Kidney (tissue), 14 donors: ENCODE data around the gene TMEM270. TPM values are rescaled to one million over a fixed set of nuclear protein-coding genes. Genes with fewer than 3 reads are reported as not detected.

Experiments used
- DNase-seq, 5 donors: peaks; one replicate each; pipeline ENCODE4 v3.0.0-alpha.2; 2013 to 2020
- FAIRE-seq: peaks from 2 replicates; lab custom pipeline; 2012; peaks lifted over from hg19 to GRCh38; lab: Jason Lieb, UNC
- H3K27ac ChIP-seq, 2 donors: one replicate each; pipeline ENCODE4 v1.7.0; 2013; ENCODE audit warnings: low read depth in 2 of 2, low read length in 2 of 2, inconsistent platforms in 1 of 2
- H3K27me3 ChIP-seq: one replicate; pipeline ENCODE4 v1.7.1; 2013; ENCODE audit warnings: low read length, inconsistent platforms; ENCODE audit not compliant: control insufficient read depth, insufficient read depth
- H3K36me3 ChIP-seq, 3 donors: one replicate each; pipeline versions ENCODE4 v1.7.0 to v1.7.1; 2013; ENCODE audit warnings: low read length in 3 of 3, control low read depth in 1 of 3, inconsistent platforms in 1 of 3; ENCODE audit not compliant: insufficient read depth in 3 of 3, control insufficient read depth in 2 of 3
- H3K4me1 ChIP-seq, 3 donors: one replicate each; pipeline versions ENCODE4 v1.7.0 to v1.7.1; 2013; ENCODE audit warnings: low read length in 3 of 3, inconsistent platforms in 1 of 3, low read depth in 1 of 3; ENCODE audit not compliant: control insufficient read depth in 2 of 3, insufficient read depth in 2 of 3
- H3K4me3 ChIP-seq, 3 donors: one replicate each; pipeline versions ENCODE4 v1.7.0 to v1.8.1; 2013; ENCODE audit warnings: low read length in 3 of 3, control low read depth in 1 of 3, inconsistent platforms in 1 of 3
- H3K9ac ChIP-seq, 3 donors: one replicate each; pipeline versions ENCODE4 v1.7.0 to v1.7.1; 2013; ENCODE audit warnings: low read length in 3 of 3, control low read depth in 1 of 3, inconsistent platforms in 1 of 3
- H3K9me3 ChIP-seq, 3 donors: one replicate each; pipeline versions ENCODE4 v1.7.0 to v1.7.1; 2013; ENCODE audit warnings: low read length in 3 of 3, control low read depth in 1 of 3, inconsistent platforms in 1 of 3; ENCODE audit not compliant: control insufficient read depth in 2 of 3, insufficient read depth in 1 of 3
- CTCF ChIP-seq: IDR thresholded peaks from 3 replicates; pipeline ENCODE4 v1.5.1; 2012; ENCODE audit warnings: mild to moderate bottlenecking, moderate library complexity, borderline replicate concordance; ENCODE audit not compliant: insufficient read depth; ENCODE audit errors: extremely low read depth
- intact Hi-C: fragments of 100-400 bp; cut with DNase I; formaldehyde crosslinking; loops from one replicate; pipeline ENCODE4 v1.11.1; 2022
- polyA plus RNA-seq: library from polyadenylated mRNA; stranded (reverse); fragments of 350-450 nt; fragmentation: Illumina TruSeq; extraction: RNeasy Lipid Tissue Mini Kit (QIAGEN cat#74804); gene quantifications from one replicate; pipeline ENCODE4 v1.2.3, GENCODE V29; 2014; ENCODE audit warnings: low read depth, low replicate concordance; ENCODE audit not compliant: insufficient read depth
- total RNA-seq: library from RNA; stranded (reverse); fragmentation: NEBNext Ultra II Directional; extraction: Animal tissue kit (Norgen Biotek cat#: 25700); gene quantifications from one replicate; pipeline ENCODE4 v1.2.1, GENCODE V29; 2021
- donor health status: control.
- donor health status: control.
- donor health status: control.
- donor health status: control.
- donor health status: control.
- donor health status: DM: yes; HTN: yes; CAD: no.
- donor health status: Normal renal cell carcinoma (clear cell type).

TMEM270 gene
- total and polyA plus RNA-seq, 2 donors from 2014 or later, result 0.50 TPM; not detected in 1

GRCh38 chr7:73838642-73839041 is 22.3 kb upstream of the TMEM270 start:
- FAIRE-seq, result no peak
- no peak for DNase-seq
- no peak overlapping the region for H3K9ac ChIP-seq
- H3K36me3 ChIP-seq, result no peaks in the 10 kb centered on the region
- intact Hi-C loops, result no loop called here
- no peaks in the 10 kb centered on the region for H3K9me3 ChIP-seq
- no peak overlapping the region for H3K4me3 ChIP-seq
- no peak overlapping the region for H3K27ac ChIP-seq
- no peaks in the 10 kb centered on the region for H3K27me3 ChIP-seq
- H3K4me1 ChIP-seq, result peaks cover 0 to 7% (median 1%) of the 10 kb centered on the region in 3 donors
- no peak for TF ChIP-seq CTCF

- TF ChIP-seq CTCF, result no peak
- no peak for FAIRE-seq
- Histone ChIP-seq H3K27ac (no peak overlapping the region), H3K4me3 (no peak overlapping the region), H3K27me3 (no peaks in the 10 kb centered on the region), H3K36me3 (no peaks in the 10 kb centered on the region), H3K9me3 (no peaks in the 10 kb centered on the region), H3K9ac (no peak overlapping the region), H3K4me1 (peaks cover 0 to 7% (median 0%) of the 10 kb centered on the region in 3 donors)
- intact Hi-C loops, result no loop called here
- no peak for DNase-seq
Observed at GRCh38 chr7:73839290-73839689, 21.7 kb upstream of the TMEM270 start.

- Histone ChIP-seq H3K4me3 (no peak overlapping the region), H3K4me1 (peaks cover 0 to 7% (median 0%) of the 10 kb centered on the region in 3 donors), H3K9me3 (no peaks in the 10 kb centered on the region), H3K27me3 (no peaks in the 10 kb centered on the region), H3K27ac (no peak overlapping the region), H3K36me3 (no peaks in the 10 kb centered on the region), H3K9ac (no peak overlapping the region)
- intact Hi-C loops, result no loop called here
- TF ChIP-seq CTCF, result no peak
- peak in 1 of 5 donors; percentile 51 for DNase-seq
- no peak for FAIRE-seq
Observed at GRCh38 chr7:73839743-73840714, 20.9 kb upstream of the TMEM270 start.
